SU-DHL-6 (cell line): ENCODE data around the gene NOTCH2.

Experiments
- CTCF ChIP-seq: fragments of 200-600 bp; sonication (generic); IDR thresholded peaks from one replicate; pipeline ENCODE4 v1.5.1; 2017; ENCODE audit warnings: antibody characterized with exemption, mild to moderate bottlenecking, low read length, moderate library complexity; ENCODE audit not compliant: insufficient read depth, poor library complexity, severe bottlenecking
- EZH2phosphoT487 ChIP-seq: fragments of 200-600 bp; sonication (generic), shearing (Covaris generic); conservative IDR thresholded peaks from 2 replicates; pipeline ENCODE4 v1.6.1; 2018; ENCODE audit warnings: mild to moderate bottlenecking, antibody characterized with exemption, low read length, moderate library complexity, mixed read lengths

- TF ChIP-seq CTCF (no peak), EZH2phosphoT487 (no peak)
Observed at GRCh38 chr1:119988306-119989062, 81.0 kb downstream of the NOTCH2 start.
